MM.1S (cell line): Measurements from ENCODE around the gene SUGP2.

Source experiments
- DNase-seq: peaks from one replicate; pipeline ENCODE4 v3.0.0-alpha.2; 2015
- H2AFZ ChIP-seq: fragments of 300-600 bp; sonication (generic); 2 replicates; pipeline ENCODE4 v1.6.0; 2016; ENCODE audit warnings: antibody characterized with exemption, low read length
- H3F3A ChIP-seq: fragments of 300-600 bp; sonication (generic); 2 replicates; pipeline ENCODE4 v1.6.1; 2016; ENCODE audit warnings: mild to moderate bottlenecking, antibody characterized with exemption, low read length, moderate library complexity, mixed read lengths; ENCODE audit not compliant: insufficient read depth
- H3K27ac ChIP-seq: fragments of 300-600 bp; sonication (generic); 2 replicates; pipeline ENCODE4 v1.5.1; 2016; ENCODE audit warnings: mild to moderate bottlenecking, low read length
- H3K27me3 ChIP-seq: fragments of 300-600 bp; sonication (generic); replicated peaks from 2 replicates; pipeline ENCODE4 v1.6.0; 2016; ENCODE audit warnings: low read length; ENCODE audit not compliant: insufficient read depth
- H3K36me3 ChIP-seq: fragments of 300-600 bp; sonication (generic); replicated peaks from 2 replicates; pipeline ENCODE4 v1.6.1; 2016; ENCODE audit warnings: mild to moderate bottlenecking, low read length, mixed read lengths; ENCODE audit not compliant: insufficient read depth
- H3K4me1 ChIP-seq: fragments of 300-600 bp; sonication (generic); 2 replicates; pipeline ENCODE4 v1.6.1; 2016; ENCODE audit warnings: low read length, mixed read lengths
- H3K4me2 ChIP-seq: fragments of 300-600 bp; sonication (generic); 2 replicates; pipeline ENCODE4 v1.6.0; 2016; ENCODE audit warnings: low read depth, low read length
- H3K4me3 ChIP-seq: fragments of 300-600 bp; sonication (generic); 2 replicates; pipeline ENCODE4 v1.5.1; 2016; ENCODE audit warnings: low read length, mixed read lengths
- H3K79me2 ChIP-seq: fragments of 300-600 bp; sonication (generic); 2 replicates; pipeline ENCODE4 v1.6.1; 2016; ENCODE audit warnings: mixed run types, low read length, mixed read lengths
- H3K9ac ChIP-seq: fragments of 300-600 bp; sonication (generic); 2 replicates; pipeline ENCODE4 v1.6.1; 2016; ENCODE audit warnings: low read length, mixed read lengths
- H3K9me2 ChIP-seq: fragments of 300-600 bp; sonication (generic); replicated peaks from 2 replicates; pipeline ENCODE4 v1.6.1; 2016; ENCODE audit warnings: mild to moderate bottlenecking, low read length, mixed read lengths; ENCODE audit not compliant: insufficient read depth
- H3K9me3 ChIP-seq: fragments of 300-600 bp; sonication (generic); replicated peaks from 2 replicates; pipeline ENCODE4 v1.6.1; 2016; ENCODE audit warnings: mild to moderate bottlenecking, low read length, mixed read lengths; ENCODE audit not compliant: insufficient read depth
- H4K20me1 ChIP-seq: fragments of 300-600 bp; sonication (generic); 2 replicates; pipeline ENCODE4 v1.6.1; 2016; ENCODE audit warnings: mild to moderate bottlenecking, low read length, moderate library complexity, mixed read lengths; ENCODE audit not compliant: insufficient read depth
- CTCF ChIP-seq: fragments of 300-600 bp; sonication (generic); IDR thresholded peaks from 2 replicates; pipeline ENCODE4 v1.5.1; 2016; ENCODE audit warnings: antibody characterized with exemption, low read length, mixed read lengths
- EZH2 ChIP-seq: fragments of 300-600 bp; sonication (generic); optimal IDR thresholded peaks from 2 replicates; pipeline ENCODE3; 2017; ENCODE audit warnings: low read depth, mild to moderate bottlenecking, antibody characterized with exemption, low read length, mixed read lengths
- EZH2phosphoT487 ChIP-seq: fragments of 300-600 bp; sonication (generic); IDR thresholded peaks from 2 replicates; pipeline ENCODE4 v1.6.1; 2018; ENCODE audit warnings: antibody characterized with exemption, low read length

The SUGP2 gene

GRCh38 chr19:19043481-19043880 lies 10.2 kb upstream of the SUGP2 start:
- no peak for DNase-seq
- Histone ChIP-seq H3K4me1 (no peaks in the 10 kb centered on the region), H3K9me3 (no peaks in the 10 kb centered on the region), H3K27ac (no peak overlapping the region), H3K9me2 (no peaks in the 10 kb centered on the region), H3K4me3 (no peak overlapping the region), H3K9ac (no peak overlapping the region), H2AFZ (no peak overlapping the region), H3K79me2 (peaks cover 22% of the 10 kb centered on the region), H3K36me3 (no peaks in the 10 kb centered on the region), H3K27me3 (no peaks in the 10 kb centered on the region), H3K4me2 (no peak overlapping the region), H4K20me1 (no peaks in the 10 kb centered on the region), H3F3A (no peaks in the 10 kb centered on the region)
- TF ChIP-seq EZH2 = no peak
- no peak for TF ChIP-seq EZH2phosphoT487
- TF ChIP-seq CTCF = no peak

DNA sequence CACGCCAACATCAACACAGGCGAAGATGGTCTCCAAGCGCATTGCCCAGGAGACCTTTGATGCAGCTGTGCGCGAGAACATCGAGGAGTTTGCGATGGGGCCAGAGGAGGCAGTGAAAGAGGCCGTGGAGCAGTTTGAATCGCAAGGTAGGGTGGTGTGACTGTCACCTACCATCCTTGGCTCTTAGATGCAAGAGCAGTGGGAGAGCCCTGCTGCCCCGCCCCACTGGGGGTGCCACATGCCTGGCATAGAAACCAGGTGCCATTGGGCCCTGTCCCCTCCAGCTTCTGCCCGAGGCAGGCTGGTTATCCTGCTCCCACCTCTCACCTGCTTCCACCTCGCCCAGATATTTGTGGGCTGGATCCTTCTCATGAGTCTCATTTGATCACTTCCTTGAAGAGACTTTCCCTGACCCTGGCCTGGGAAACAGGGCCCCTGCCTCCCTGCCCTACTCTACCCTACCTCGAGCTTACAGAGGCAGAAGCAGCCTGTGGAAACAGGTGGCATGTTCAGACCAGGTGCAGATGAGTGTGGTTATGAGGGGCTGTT lies 9.5 kb upstream of the SUGP2 start:
- no peaks in the 10 kb centered on the region for H3F3A ChIP-seq
- no peaks in the 10 kb centered on the region for H4K20me1 ChIP-seq
- H3K9ac ChIP-seq = no peak overlapping the region
- H3K4me3 ChIP-seq = no peak overlapping the region
- DNase-seq = no peak
- H3K79me2 ChIP-seq = peaks cover 28% of the 10 kb centered on the region
- TF ChIP-seq EZH2phosphoT487 = no peak
- no peak for TF ChIP-seq EZH2
- TF ChIP-seq CTCF = no peak
- H3K4me1 ChIP-seq = no peaks in the 10 kb centered on the region
- H3K36me3 ChIP-seq = no peaks in the 10 kb centered on the region
- H3K27me3 ChIP-seq = no peaks in the 10 kb centered on the region
- no peak overlapping the region for H3K4me2 ChIP-seq
- H3K9me3 ChIP-seq = no peaks in the 10 kb centered on the region
- no peaks in the 10 kb centered on the region for H3K9me2 ChIP-seq
- no peak overlapping the region for H3K27ac ChIP-seq
- H2AFZ ChIP-seq = no peak overlapping the region

DNA sequence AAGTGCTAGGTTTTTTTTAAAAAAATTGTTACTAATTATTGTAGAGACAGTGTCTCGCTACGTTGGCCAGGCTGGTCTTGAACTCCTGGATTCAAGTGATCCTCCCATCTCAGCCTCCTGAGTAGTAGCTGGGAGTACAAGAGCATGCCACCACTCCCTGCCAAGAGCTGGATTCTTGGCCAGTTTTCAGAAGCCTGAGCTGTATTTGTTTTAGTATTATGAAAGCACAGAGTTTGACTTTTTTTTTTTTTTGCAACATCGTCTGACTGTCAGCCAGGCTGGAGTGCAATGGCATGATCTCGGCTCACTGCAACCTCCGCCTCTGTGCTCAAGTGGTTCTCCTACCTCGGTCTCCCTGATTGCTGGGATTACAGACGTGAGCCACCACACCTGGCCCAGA lies 7.1 kb upstream of the SUGP2 start:
- no peaks in the 10 kb centered on the region for H4K20me1 ChIP-seq
- H2AFZ ChIP-seq = no peak overlapping the region
- no peak overlapping the region for H3K4me2 ChIP-seq
- no peaks in the 10 kb centered on the region for H3F3A ChIP-seq
- H3K36me3 ChIP-seq = no peaks in the 10 kb centered on the region
- no peak for DNase-seq
- H3K27ac ChIP-seq = no peak overlapping the region
- H3K9ac ChIP-seq = no peak overlapping the region
- H3K79me2 ChIP-seq = peaks cover 51% of the 10 kb centered on the region
- no peaks in the 10 kb centered on the region for H3K4me1 ChIP-seq
- H3K27me3 ChIP-seq = no peaks in the 10 kb centered on the region
- H3K9me3 ChIP-seq = no peaks in the 10 kb centered on the region
- no peak for TF ChIP-seq EZH2phosphoT487
- TF ChIP-seq CTCF = no peak
- TF ChIP-seq EZH2 = no peak
- H3K9me2 ChIP-seq = no peaks in the 10 kb centered on the region
- no peak overlapping the region for H3K4me3 ChIP-seq

- no peaks in the 10 kb centered on the region for H3K36me3 ChIP-seq
- no peak overlapping the region for H3K4me2 ChIP-seq
- H3K79me2 ChIP-seq = peaks cover 57% of the 10 kb centered on the region
- no peaks in the 10 kb centered on the region for H4K20me1 ChIP-seq
- H3K4me1 ChIP-seq = no peaks in the 10 kb centered on the region
- no peaks in the 10 kb centered on the region for H3K9me2 ChIP-seq
- no peak overlapping the region for H2AFZ ChIP-seq
- no peaks in the 10 kb centered on the region for H3F3A ChIP-seq
- H3K9me3 ChIP-seq = no peaks in the 10 kb centered on the region
- no peak for DNase-seq
- no peaks in the 10 kb centered on the region for H3K27me3 ChIP-seq
- TF ChIP-seq EZH2phosphoT487 (no peak), EZH2 (no peak), CTCF (no peak)
- no peak overlapping the region for H3K27ac ChIP-seq
- no peak overlapping the region for H3K9ac ChIP-seq
- no peak overlapping the region for H3K4me3 ChIP-seq
These were observed 6.6 kb upstream of the SUGP2 start for GRCh38 chr19:19039901-19040300.
